HEK293 (cell line): ENCODE results near the gene TARBP1.

ENCODE experiments used
- CTCF ChIA-PET: fragments of 350-600 bp; formaldehyde crosslinking; extraction: SDS; loops from one replicate; lab custom pipeline; 2021; ENCODE audit warnings: antibody characterized with exemption; lab: Yijun Ruan, JAX
- POLR2A ChIA-PET: fragments of 300-600 bp; formaldehyde crosslinking; extraction: SDS; loops from one replicate; lab custom pipeline; 2020; ENCODE audit warnings: antibody characterized with exemption, inconsistent platforms; lab: Yijun Ruan, JAX
- H3K27ac ChIP-seq: fragments of 200-500 bp; sonication (Bioruptor generic); 2 replicates; pipeline ENCODE4 v1.5.1; 2014; ENCODE audit warnings: low read depth, low read length, control low read depth, inconsistent platforms; ENCODE audit errors: extremely low read depth
- H3K36me3 ChIP-seq, 2 experiments: fragments of 200-500 bp in 1 of 2; sonication (Bioruptor generic) in 1 of 2; 1 replicate in 1 of 2; 2 replicates in 1 of 2; pipeline ENCODE4 v1.5.1; 2014 to 2017; ENCODE audit warnings: inconsistent platforms in 2 of 2, low read length in 2 of 2; ENCODE audit not compliant: control insufficient read depth in 2 of 2, insufficient read depth in 1 of 2
- H3K4me1 ChIP-seq: fragments of 200-500 bp; sonication (Bioruptor generic); 2 replicates; pipeline ENCODE4 v1.5.1; 2014; ENCODE audit warnings: mild to moderate bottlenecking, low read length, inconsistent platforms; ENCODE audit not compliant: control insufficient read depth, insufficient read depth
- H3K4me3 ChIP-seq: 2 replicates; pipeline ENCODE4 v1.5.1; 2011; ENCODE audit warnings: low read depth, mild to moderate bottlenecking, control low read depth, low read length, moderate library complexity
- H3K9me3 ChIP-seq: fragments of 200-500 bp; sonication (Bioruptor generic); 2 replicates; pipeline ENCODE4 v1.5.1; 2014; ENCODE audit warnings: low read depth, low read length, inconsistent platforms; ENCODE audit not compliant: control insufficient read depth, insufficient read depth
- GLI4 ChIP-seq: fragments of 450-650 bp; formaldehyde crosslinking; IDR thresholded peaks from 2 replicates; pipeline ENCODE4 v1.5.1; 2016; ENCODE audit warnings: missing biosample characterization, missing genetic modification characterization
- GLIS2 ChIP-seq: fragments of 450-650 bp; formaldehyde crosslinking; IDR thresholded peaks from 2 replicates; pipeline ENCODE4 v1.5.1; 2016; ENCODE audit warnings: missing biosample characterization, missing genetic modification characterization
- KLF1 ChIP-seq: fragments of 450-650 bp; formaldehyde crosslinking; IDR thresholded peaks from 2 replicates; pipeline ENCODE4 v1.5.1; 2016; ENCODE audit warnings: missing biosample characterization, missing genetic modification characterization
- KLF16 ChIP-seq: fragments of 450-650 bp; formaldehyde crosslinking; IDR thresholded peaks from 2 replicates; pipeline ENCODE4 v1.5.1; 2017; ENCODE audit warnings: missing biosample characterization, missing genetic modification characterization
- ZNF169 ChIP-seq: fragments of 450-650 bp; formaldehyde crosslinking; IDR thresholded peaks from 2 replicates; pipeline ENCODE4 v1.5.1; 2016; ENCODE audit warnings: missing biosample characterization, missing genetic modification characterization
- ZNF2 ChIP-seq: fragments of 450-650 bp; formaldehyde crosslinking; IDR thresholded peaks from 2 replicates; pipeline ENCODE4 v1.5.1; 2016; ENCODE audit warnings: missing biosample characterization, missing genetic modification characterization
- ZNF211 ChIP-seq: fragments of 450-650 bp; formaldehyde crosslinking; IDR thresholded peaks from 2 replicates; pipeline ENCODE4 v1.5.1; 2016; ENCODE audit warnings: low read depth, missing biosample characterization, missing genetic modification characterization
- ZNF335 ChIP-seq: fragments of 450-650 bp; formaldehyde crosslinking; conservative IDR thresholded peaks from 2 replicates; pipeline ENCODE4 v1.5.1; 2016; ENCODE audit warnings: missing biosample characterization, missing genetic modification characterization
- ZNF558 ChIP-seq: fragments of 450-650 bp; formaldehyde crosslinking; IDR thresholded peaks from 2 replicates; pipeline ENCODE4 v1.5.1; 2016; ENCODE audit warnings: missing biosample characterization, missing genetic modification characterization
- ZNF561 ChIP-seq: fragments of 450-650 bp; IDR thresholded peaks from 2 replicates; pipeline ENCODE4 v1.5.1; 2018; ENCODE audit warnings: missing biosample characterization, missing genetic modification characterization, borderline replicate concordance
- ZXDB ChIP-seq: fragments of 450-650 bp; formaldehyde crosslinking; IDR thresholded peaks from 2 replicates; pipeline ENCODE4 v1.5.1; 2016; ENCODE audit warnings: missing biosample characterization, missing genetic modification characterization
- TF ChIP-seq, protein P1 (sequence below): fragments of 450-650 bp; formaldehyde crosslinking; IDR thresholded peaks from 2 replicates; pipeline ENCODE4 v1.5.1; 2017; ENCODE audit warnings: missing biosample characterization, missing genetic modification characterization
- TF ChIP-seq, protein P2 (sequence below): fragments of 450-650 bp; formaldehyde crosslinking; IDR thresholded peaks from 2 replicates; pipeline ENCODE4 v1.5.1; 2016; ENCODE audit warnings: missing biosample characterization, missing genetic modification characterization
- TF ChIP-seq, protein P3 (sequence below): fragments of 450-650 bp; IDR thresholded peaks from 2 replicates; pipeline ENCODE4 v1.5.1; 2018; ENCODE audit warnings: missing biosample characterization, mild to moderate bottlenecking, missing genetic modification characterization
- TF ChIP-seq, protein P4 (sequence below): fragments of 450-650 bp; formaldehyde crosslinking; IDR thresholded peaks from 2 replicates; pipeline ENCODE4 v1.5.1; 2016; ENCODE audit warnings: missing biosample characterization, missing genetic modification characterization, borderline replicate concordance
- TF ChIP-seq, protein P5 (sequence below): fragments of 450-650 bp; formaldehyde crosslinking; IDR thresholded peaks from 2 replicates; pipeline ENCODE4 v1.5.1; 2016; ENCODE audit warnings: missing biosample characterization, missing genetic modification characterization

Gene TARBP1

DNA sequence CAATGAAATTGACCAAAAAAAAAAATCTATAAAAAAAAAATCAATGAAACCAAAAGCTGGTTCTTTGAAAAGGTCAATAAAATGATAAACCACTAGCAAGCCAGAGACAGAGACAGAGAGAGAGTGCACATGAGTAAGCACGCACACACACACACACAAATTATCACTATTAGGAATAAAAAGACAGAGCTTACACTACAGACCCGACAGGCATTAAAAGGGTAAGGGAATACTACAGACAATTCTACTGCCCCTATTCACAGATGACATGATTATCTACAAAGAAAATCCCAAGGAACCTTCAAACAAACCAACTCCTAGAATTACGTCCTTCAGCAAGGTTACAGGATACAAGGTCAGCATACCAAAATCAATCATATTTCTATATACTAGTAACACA lies 38.6 kb downstream of the TARBP1 start (continued):
- TF ChIP-seq ZNF335 (tag by site-specific recombination) (no peak), ZNF558 (tag by site-specific recombination) (no peak; the same call in 1 of the 2 replicates), ZNF2 (tag by site-specific recombination) (no peak), ZNF169 (no peak), ZNF211 (tag by site-specific recombination) (no peak)
- TF ChIP-seq, protein P1, sequence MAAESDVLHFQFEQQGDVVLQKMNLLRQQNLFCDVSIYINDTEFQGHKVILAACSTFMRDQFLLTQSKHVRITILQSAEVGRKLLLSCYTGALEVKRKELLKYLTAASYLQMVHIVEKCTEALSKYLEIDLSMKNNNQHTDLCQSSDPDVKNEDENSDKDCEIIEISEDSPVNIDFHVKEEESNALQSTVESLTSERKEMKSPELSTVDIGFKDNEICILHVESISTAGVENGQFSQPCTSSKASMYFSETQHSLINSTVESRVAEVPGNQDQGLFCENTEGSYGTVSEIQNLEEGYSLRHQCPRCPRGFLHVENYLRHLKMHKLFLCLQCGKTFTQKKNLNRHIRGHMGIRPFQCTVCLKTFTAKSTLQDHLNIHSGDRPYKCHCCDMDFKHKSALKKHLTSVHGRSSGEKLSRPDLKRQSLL (tag by site-specific recombination), result no peak
- TF ChIP-seq, protein P2, sequence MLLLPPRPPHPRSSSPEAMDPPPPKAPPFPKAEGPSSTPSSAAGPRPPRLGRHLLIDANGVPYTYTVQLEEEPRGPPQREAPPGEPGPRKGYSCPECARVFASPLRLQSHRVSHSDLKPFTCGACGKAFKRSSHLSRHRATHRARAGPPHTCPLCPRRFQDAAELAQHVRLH (tag by site-specific recombination), result peak; percentile 39; the same call in 1 of the 2 replicates

DNA sequence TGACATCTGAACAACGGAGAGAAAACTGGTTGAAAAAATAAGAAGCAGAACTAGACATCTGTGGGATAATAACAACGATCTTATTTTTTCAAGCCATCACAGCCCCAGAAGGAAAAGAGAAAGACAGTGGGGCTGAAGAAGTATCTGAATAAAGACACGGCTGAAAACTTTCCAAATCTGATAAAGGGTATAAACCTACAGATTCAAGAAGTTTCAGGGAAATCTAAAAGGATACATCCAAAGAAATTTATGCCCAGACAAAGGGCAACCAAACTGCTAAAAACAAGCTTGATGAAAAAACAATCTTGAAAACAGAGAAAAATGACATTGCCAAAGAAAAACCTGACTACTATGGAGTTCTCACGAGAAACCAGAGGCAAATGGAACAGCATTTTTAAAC lies 40.4 kb downstream of the TARBP1 start:
- ChIA-PET POLR2A (no interaction called here), CTCF (interaction anchor here (0.7 kb wide), 1 partner anchor 17 kb away, joined by 4 read pairs; no protein-coding TSS in a partner anchor)
- no peak overlapping the region for H3K27ac ChIP-seq
- H3K9me3 ChIP-seq, result no peaks in the 10 kb centered on the region
- no peak overlapping the region for H3K4me3 ChIP-seq
- H3K4me1 ChIP-seq, result no peaks in the 10 kb centered on the region
- H3K36me3 ChIP-seq, result peaks cover 17 to 30% of the 10 kb centered on the region in 2 experiments
- TF ChIP-seq, protein P3, sequence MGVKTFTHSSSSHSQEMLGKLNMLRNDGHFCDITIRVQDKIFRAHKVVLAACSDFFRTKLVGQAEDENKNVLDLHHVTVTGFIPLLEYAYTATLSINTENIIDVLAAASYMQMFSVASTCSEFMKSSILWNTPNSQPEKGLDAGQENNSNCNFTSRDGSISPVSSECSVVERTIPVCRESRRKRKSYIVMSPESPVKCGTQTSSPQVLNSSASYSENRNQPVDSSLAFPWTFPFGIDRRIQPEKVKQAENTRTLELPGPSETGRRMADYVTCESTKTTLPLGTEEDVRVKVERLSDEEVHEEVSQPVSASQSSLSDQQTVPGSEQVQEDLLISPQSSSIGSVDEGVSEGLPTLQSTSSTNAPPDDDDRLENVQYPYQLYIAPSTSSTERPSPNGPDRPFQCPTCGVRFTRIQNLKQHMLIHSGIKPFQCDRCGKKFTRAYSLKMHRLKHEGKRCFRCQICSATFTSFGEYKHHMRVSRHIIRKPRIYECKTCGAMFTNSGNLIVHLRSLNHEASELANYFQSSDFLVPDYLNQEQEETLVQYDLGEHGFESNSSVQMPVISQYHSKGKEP (tag by site-specific recombination), result no peak
- TF ChIP-seq GLI4 (tag by site-specific recombination), result no peak
- no peak for TF ChIP-seq ZXDB (tag by site-specific recombination)
- TF ChIP-seq KLF16, result no peak
- TF ChIP-seq ZNF558 (tag by site-specific recombination), result peak; percentile 99
- TF ChIP-seq, protein P4, sequence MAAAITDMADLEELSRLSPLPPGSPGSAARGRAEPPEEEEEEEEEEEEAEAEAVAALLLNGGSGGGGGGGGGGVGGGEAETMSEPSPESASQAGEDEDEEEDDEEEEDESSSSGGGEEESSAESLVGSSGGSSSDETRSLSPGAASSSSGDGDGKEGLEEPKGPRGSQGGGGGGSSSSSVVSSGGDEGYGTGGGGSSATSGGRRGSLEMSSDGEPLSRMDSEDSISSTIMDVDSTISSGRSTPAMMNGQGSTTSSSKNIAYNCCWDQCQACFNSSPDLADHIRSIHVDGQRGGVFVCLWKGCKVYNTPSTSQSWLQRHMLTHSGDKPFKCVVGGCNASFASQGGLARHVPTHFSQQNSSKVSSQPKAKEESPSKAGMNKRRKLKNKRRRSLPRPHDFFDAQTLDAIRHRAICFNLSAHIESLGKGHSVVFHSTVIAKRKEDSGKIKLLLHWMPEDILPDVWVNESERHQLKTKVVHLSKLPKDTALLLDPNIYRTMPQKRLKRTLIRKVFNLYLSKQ (tag by site-specific recombination), result no peak

DNA sequence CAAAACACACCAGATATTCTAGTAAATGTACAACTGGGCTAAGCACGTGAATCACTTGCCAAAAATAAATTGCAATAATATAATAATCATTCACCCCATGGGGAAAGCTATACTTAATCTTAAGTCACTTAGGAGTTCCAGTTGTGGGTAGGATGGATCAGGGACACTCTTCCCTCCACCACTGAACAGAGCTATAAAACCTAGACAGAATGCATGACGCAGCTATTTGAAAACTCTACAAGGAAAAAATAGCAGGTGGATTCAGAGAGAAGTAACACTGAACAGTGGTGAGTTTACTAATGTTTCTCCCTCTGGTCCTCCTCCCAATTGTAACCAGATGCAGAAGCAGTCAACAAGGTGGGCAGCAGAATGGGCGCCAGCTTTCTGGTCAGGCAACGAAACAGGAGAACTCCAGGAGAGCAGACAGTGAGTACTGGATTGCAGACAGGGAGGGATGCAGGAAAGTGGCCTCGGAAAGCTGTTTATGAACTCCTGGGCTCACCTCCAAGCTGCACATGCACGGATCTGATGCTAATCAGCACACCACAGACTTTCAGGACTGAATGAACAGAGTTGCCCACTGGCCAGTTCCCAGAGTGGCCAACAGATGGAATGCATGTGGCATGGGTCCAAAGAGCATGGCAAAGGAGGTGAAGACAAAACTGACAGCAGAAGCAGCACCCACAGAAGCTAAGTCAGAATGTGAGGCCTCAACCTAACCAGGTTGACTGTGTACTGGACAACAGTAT lies 41.4 kb downstream of the TARBP1 start:
- Histone ChIP-seq H3K27ac (no peak overlapping the region), H3K4me1 (no peaks in the 10 kb centered on the region), H3K36me3 (peaks cover 23 to 33% of the 10 kb centered on the region in 2 experiments), H3K9me3 (no peaks in the 10 kb centered on the region), H3K4me3 (no peak overlapping the region)
- POLR2A ChIA-PET, result interaction anchor here (0.7 kb wide), 1 partner anchor 28 kb away, joined by 3 read pairs; no protein-coding TSS in a partner anchor
- TF ChIP-seq KLF1 (tag by site-specific recombination), result no peak
- no peak for TF ChIP-seq ZNF561 (tag by site-specific recombination)
- TF ChIP-seq GLIS2 (tag by site-specific recombination), result no peak
- TF ChIP-seq, protein P5, sequence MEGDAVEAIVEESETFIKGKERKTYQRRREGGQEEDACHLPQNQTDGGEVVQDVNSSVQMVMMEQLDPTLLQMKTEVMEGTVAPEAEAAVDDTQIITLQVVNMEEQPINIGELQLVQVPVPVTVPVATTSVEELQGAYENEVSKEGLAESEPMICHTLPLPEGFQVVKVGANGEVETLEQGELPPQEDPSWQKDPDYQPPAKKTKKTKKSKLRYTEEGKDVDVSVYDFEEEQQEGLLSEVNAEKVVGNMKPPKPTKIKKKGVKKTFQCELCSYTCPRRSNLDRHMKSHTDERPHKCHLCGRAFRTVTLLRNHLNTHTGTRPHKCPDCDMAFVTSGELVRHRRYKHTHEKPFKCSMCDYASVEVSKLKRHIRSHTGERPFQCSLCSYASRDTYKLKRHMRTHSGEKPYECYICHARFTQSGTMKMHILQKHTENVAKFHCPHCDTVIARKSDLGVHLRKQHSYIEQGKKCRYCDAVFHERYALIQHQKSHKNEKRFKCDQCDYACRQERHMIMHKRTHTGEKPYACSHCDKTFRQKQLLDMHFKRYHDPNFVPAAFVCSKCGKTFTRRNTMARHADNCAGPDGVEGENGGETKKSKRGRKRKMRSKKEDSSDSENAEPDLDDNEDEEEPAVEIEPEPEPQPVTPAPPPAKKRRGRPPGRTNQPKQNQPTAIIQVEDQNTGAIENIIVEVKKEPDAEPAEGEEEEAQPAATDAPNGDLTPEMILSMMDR (tag by site-specific recombination), result peak; percentile 11; the same call in 1 of the 2 replicates
- CTCF ChIA-PET, result interaction anchor here (0.6 to 1.6 kb wide), 3 partner anchors 84 to 111 kb away, joined by 3 to 4 read pairs (median 4); no protein-coding TSS in a partner anchor
